CD4-positive, alpha-beta T cell treated with Interleukin-17A for 4 hours (primary cell): ENCODE results near the gene AASDHPPT.
A peak's percentile ranks its signal among the peaks of the same experiment; 100 is the strongest.
"Not testable (repeated sequence)": the region's sequence is repeated elsewhere in the genome, so short reads cannot be mapped to it uniquely, and the experiment has no call there.

Experiments used
- DNase-seq: peaks from one replicate; pipeline ENCODE4 v3.0.0-alpha.2; 2020; ENCODE audit warnings: mixed read lengths

Gene AASDHPPT, protein sequence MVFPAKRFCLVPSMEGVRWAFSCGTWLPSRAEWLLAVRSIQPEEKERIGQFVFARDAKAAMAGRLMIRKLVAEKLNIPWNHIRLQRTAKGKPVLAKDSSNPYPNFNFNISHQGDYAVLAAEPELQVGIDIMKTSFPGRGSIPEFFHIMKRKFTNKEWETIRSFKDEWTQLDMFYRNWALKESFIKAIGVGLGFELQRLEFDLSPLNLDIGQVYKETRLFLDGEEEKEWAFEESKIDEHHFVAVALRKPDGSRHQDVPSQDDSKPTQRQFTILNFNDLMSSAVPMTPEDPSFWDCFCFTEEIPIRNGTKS

DNA sequence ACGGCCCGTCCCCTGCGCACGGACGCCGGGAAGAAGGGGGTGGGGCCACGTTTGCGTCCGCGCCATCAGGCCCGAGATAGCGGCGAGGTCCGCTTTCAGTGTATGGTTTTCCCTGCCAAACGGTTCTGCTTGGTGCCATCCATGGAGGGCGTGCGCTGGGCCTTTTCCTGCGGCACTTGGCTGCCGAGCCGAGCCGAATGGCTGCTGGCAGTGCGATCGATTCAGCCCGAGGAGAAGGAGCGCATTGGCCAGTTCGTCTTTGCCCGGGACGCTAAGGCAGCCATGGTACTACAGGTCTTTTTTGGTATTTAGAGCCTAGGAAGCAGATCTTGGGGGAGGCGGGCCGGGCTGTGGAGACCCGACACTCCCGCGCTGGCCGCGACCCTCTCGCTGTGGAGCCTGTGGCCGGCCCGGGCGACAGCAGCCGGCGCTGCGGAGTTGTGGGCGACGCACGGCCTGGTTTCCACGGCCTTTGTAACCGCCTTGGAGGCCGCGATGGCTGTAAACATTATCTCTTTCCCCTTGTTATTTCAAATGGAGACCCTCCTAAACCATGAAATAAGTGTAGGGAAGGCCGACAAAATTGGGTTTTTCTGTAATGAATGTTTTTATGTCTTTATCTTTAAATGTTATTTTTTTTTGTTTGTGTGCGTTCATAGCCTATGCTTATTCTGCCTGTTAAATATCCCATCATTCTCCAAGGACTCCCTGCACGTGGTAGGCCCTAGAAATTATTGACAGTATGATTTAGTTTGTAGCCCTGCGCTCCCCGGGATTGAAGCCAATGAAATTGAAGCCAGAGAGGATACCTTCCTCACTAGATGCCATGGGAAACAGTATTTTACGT lies at the start of gene AASDHPPT:
TSS of gene AASDHPPT (plus strand) at position 54 of the 847 bp plus-strand sequence. CDS start at position 103, 49 bp downstream.
- no peak for DNase-seq

DNA sequence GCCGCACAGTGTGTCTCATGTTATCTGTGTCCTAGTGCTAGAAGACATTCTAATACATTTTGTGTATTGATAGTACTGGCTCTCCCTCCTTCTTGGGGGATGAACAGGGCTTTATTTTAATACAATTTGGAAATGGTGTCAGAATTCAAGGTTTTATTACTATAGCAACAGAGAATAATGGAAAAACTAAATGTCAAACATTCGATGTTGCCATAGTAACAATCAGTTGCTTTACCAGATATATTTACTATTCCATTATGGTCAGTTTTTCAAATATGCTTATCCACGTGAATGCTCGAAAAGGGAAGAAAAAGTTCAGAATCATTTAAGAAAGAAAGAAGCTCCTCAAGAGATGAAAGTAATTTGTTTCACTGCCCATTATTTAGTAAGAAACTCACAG lies 46.9 kb upstream of the AASDHPPT start:
- no peak for DNase-seq

DNA sequence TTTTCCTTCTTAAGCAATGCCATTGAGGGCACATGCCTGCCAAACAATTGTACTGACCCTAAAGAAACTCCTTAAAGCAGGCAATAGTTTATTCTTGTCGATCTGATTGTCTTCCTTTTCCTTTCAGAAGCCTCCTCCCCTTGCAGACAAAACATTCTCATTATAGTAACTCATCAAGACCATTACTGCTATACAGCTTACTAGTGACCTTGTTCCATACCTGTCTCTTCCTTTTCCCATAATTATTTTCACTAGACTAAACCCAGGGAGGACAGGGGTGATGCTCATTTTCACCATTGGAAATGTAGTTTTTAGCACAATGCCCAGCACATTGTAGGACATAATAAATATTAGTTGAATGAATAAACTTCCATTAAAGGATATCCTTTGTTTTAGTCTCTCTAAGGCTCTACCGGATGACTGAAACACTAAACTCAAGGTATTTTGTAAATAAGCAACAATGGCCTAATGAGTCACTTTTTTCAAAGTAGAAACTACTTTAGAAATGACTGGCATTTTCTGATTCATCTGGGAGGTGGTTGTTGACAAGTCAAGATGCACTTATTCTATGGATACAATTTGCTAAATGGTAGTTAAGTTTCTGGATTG lies 46.2 kb upstream of the AASDHPPT start:
- no peak for DNase-seq

DNA sequence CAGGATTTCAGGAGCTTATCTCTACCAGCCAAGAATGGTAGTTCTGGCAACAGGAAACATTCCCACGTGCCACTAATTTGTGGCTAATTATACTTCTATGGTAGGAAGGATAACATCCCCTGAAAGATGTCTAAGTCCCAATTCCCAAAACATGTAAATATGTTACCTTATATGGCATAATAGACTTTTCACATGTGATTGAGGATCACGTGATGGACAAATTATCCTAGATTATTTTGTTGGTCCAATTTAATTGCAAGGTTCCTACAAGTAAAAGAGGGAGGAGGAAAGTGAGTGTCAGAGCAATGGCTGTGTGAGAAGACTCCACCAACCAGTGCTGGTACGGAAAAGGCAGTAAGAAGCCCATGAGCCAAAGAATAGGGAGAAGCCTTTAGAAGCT lies 45.5 kb upstream of the AASDHPPT start:
- no peak for DNase-seq

DNA sequence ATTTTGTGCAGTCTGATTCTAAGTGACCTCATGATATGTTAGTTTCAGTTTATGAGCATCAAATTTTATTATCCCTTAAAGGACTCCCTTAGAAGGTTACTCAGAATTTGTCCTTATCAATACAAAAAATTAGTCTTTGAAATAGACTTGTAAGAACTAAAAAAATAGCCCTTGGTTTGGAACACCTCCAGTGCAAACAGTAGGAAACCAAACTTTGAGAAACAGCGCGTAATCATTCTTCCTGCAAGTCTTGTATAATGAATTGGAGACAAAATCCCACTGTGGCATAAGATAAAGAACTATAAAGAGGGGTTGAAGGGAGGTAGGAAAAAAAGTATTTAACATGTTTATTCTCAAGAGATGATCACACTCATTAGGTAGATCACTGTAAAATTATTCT lies 44.6 kb upstream of the AASDHPPT start:
- no peak for DNase-seq

DNA sequence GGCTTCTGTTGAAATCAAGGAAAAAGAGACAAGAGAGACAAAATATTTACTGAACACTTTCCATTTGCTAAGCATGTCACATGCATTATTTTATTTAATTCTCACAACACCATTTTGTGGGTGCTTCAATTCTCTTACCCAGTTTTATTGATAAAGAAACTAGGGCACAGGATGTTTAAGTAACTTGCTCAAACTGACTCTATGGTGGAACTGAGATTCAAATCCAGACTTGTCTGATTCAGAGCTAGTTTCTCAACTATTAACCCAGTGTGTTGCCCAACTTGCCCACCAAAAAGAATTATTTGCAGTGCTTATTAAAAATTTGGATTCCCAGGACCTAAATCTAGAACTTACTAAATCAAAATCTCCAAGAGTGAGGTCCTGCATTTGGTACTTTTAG lies 33.9 kb upstream of the AASDHPPT start:
- DNase-seq, result no peak

DNA sequence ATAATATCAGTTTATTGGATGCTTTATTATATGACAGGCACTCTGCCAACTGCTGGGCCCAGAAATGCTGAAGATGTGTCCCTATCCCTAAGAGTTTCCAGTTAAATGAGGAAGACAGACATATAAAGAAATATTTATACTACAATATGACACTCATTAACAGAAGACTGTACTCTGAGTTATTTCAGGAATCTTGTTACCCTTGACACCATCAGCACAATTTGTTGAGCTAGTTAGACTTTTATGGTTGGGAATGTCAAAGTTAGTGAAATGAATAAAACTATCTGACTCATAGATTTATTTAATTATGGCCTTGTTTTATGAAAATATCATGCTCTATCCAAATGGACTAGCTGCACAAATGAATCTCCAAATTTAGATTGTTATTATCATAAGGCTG lies 29.8 kb upstream of the AASDHPPT start:
- DNase-seq, result no peak

DNA sequence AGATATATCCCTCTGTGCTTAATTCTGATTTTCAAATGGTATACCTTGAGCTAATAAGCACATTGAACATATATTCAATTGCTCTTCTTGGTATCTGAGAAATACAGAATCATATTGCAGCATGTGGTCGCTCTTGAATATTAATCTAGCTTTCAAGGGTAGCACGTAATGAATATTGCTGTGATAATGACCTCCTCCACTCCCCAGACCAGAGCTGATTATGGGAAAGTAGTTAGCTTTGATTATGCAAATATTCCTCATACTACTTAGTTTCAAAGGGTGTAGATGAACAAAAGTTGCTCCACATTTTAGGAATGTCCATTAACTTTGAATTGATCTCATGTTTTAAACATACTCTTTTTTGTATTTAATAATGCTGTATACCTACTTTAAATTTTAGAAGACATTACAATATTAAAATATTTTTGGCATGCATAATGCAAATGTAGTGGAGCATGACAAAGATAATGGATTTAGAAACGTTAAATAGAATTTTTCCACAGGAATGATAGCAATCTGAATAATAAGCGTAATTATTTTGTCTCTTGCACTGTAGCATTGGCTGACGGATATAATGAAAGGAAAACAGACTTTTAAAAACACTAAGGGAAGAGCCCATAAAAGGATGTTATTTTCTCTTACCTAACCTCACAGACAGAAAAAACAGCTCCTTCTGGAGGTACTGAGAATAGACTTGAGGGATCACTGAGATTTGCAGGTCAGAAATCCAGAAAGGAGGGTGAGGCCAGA lies 27.6 kb upstream of the AASDHPPT start:
- DNase-seq, result no peak

DNA sequence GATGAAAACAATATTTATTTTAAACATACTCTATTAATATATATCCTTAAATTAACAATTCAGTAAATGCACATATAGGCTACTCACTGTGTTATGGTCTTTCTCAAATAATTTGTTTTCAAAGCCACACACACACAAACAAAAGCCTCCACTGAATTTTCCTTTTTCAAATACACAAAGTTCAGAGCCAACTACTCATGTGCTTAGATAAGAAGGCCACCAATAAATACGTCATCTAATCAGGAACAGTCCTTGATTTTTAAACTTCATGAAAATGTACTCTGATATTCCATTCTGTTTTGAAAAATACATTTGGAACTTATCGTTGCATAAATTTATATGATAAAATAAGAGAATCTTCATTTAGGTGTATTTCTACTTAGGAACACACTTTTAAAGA lies 26.4 kb upstream of the AASDHPPT start:
- no peak for DNase-seq

DNA sequence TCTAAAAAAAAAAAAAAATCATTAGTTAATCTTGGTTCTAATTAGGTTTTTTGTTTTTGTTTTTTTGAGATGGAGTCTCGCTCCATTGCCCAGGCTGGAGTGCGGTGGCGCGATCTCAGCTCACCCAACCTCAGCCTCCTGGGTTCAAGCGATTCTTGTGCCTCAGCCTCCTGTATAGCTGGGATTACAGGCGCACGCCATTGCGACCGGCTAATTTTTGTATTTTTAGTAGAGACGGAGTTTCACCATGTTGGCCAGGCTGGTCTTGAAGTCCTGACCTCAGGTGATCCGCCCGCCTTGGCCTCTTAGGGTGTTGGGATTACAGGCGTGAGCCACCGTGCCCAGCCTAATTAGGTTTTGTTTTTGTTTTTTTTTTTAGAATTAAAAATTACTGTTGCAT lies 19.1 kb upstream of the AASDHPPT start:
- not testable (repeated sequence) for DNase-seq

DNA sequence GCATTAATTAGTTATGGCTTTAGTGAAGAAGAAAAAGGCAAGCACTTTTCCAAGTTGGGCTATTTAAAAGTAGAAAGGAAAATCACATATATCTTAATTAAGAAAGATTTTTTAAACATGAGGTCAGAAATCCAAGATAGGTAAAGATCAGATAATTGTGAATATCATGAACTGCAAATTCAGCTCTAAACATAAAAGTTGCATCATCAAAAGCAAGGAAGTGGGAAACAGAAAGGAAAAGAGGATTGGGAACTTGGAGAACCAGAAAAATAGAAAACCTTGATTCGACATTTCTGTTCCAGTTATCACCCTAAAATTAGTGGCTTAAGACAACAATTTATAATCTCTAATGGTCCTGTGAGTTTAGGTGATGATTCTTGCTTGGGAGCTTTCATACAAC lies 17.8 kb upstream of the AASDHPPT start:
- DNase-seq, result no peak

DNA sequence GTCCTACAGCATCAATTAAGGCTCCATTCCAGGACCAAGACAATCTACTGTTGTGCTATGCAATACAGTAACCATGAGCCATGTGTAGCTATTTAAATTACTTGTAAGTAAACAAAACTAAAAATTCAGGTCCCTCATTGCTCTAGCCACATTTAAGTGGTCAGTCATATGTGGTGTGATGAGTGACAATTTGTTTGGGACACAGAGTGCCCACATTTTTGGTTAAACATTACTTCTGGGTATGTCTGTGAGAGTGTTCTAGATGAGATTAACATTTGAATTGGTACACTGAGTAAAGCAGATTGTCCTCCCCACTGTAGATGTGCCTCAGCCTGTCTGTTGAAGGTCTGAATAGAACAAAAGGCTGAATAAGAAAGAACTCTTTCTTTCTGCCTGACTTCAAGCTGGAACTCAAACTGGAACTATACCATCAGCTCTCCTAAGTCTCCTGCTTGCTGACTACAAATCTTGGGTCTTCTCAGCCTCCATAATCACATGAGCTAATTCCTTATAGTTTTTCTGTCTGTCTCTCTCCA lies 16.1 kb upstream of the AASDHPPT start:
- no peak for DNase-seq

DNA sequence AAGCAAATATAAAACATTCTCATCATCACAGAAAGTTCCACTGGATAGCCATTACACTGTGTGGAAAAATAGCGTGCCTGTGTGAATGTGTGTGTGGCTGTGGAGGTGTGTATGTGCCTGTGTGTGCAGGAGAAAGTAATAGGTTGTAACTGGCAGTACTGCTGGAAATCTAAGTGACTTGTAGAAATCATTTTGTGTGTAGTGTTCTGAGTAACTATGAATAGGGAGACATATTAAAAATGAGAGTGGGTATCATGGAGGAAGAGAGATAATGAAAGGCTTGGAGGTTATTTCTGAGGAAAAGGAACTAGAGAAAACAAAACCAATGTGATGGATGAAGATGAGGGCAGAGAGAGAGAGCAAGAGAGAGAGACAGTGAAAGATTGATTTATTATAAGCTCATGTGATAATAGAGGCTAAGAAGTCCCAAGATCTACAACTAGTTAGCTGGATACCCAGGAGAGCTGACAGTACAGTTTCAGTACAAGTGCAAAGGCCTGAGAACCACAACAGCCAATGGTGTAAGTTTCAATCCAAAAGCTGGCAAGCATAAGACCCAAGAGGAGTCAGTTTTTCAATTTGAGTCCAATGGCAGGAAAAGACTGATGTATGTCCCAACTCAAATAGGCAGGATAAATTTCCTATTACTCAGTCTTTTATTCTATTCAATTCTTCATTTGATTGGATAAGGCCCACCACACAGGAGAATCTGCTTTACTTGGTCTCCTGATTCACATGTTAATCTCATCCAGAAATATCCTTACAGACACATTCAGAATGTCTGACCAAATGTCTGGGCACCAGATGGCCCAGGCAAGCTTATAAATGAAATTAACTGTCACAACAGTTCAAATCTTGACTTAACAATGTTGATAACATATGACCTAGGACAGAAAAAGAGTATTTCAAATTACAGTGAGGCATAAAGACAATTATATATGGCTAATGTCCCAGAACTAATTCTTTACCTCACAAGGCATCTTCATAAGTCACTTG lies 15.2 kb upstream of the AASDHPPT start:
- no peak for DNase-seq

DNA sequence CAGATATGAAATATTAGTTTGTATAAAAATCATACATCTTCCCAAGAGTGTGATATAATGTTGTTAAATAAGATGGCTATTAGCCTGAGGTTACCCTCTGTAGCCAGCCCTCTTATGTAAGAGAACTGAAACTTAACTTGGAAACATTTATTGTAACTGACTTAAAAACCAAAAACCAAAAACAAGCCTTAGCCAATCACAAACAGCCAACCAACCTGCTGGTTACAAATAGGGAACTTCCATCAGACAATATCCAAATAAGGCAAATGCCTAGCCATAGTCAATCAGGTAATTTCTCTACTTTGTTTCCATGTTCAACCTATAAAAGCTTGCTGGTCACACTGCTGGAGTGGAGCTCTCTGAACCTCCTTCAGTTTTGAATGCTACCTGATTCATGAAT lies 14.5 kb upstream of the AASDHPPT start:
- DNase-seq, result no peak

DNA sequence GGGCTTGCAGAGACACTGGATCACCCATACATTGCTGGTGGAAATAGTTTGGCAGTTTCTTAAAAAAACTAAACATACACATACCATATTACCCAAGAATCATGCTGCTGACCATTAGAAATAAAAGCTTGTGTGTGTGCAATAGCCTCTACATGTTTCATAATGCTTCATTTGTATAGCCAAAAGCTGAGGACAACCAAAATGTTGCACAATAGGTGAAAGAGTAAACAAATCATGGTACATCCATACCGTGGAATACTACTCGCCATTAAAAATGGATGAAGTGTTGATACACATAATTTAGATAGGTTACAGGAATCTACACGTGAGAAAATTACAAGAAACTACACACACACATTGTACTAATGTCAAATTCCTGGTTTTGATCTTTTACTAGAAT lies 6.9 kb upstream of the AASDHPPT start:
- no peak for DNase-seq

DNA sequence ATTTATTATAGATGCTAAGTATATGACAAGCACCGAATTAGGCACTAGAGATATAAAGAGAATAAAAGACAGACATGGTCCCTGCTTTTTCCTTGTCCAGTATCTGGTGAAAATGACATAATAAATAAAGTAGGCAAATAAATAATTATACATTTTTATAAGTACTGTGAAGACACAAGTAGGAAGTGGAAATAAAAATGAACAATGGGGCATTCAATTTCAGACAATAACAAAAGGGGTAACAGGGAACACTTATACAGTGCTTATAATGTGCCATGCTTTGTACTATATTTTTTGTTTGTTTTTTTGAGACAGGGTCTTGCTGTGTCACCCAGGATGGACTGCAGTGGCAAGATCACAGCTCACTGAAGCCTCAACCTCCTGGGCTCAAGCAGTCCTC lies 4.7 kb upstream of the AASDHPPT start:
- no peak for DNase-seq

DNA sequence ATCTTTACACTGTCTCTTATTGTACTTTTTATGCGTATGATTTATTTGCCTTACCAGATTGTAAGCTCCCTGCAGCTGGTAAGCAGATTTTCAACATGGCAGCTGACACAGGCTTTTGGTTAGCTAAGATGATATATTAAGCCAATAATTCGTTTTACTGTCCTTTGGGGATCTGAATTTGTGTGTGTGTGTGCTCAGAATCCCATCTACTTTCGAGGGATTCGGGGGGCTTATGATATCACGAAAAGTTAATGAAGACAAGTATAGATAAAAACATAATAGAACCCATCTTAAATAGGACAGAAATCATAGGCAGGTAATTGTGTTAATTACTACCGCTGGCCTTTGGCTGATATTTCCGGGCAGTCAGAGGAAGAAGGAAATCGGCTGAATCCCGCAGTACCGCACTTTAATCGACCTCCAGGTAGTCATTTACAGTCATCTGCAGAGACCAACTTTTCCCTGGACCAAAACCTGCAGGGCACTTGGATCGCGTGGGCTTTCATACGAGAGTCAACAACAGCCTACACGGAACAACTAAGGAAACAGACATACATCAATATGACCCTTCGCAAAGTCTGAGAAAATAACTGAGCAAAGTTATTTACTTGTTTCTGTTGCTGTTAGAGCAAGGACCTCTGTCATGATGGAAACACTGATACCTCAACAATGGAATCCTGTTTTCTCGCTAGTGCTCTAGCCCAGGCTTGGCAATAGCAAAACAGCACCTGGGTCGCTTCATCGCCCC lies 1.1 kb upstream of the AASDHPPT start:
- DNase-seq, result peak; percentile 6

DNA sequence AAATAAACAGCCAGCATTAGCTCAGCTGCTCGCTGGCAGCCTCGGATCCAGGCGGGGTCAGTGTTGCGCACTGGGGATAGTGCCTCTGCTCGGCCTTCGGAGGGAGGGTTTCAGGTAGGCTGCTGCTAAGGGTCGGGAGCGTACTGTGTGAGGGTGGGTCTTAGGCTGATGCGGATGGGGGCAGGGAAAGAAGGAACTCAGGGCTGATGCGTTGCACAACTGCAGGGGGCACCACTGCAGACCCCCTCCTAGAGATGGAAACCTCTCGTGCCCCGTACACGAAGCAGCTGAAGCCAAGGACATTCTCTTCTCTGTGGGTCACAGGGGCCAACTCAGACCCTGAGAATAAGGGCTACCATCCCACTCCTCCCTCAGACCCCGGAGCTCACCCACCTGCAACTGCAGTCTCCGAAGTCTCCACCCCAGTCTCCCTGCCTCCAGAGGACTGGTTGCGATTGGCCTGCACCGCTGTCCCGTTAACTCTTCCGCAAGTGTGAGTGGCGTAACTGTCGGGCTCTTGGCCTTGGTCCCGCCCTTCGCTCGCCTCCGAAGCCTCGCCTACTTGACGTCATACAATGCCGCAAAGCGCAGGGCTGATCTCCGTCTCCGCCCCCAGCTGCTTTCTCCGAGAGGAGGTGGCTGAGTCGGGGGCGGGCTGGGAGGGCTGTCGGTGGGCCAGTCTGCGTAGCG lies 398 bp upstream of the AASDHPPT start, which contains the start of gene KBTBD3:
TSS of gene KBTBD3 (minus strand) at position 429 of the 690 bp plus-strand sequence. CDS start 18,250 bp downstream, outside the sequence.
- DNase-seq, result peak; percentile 98

DNA sequence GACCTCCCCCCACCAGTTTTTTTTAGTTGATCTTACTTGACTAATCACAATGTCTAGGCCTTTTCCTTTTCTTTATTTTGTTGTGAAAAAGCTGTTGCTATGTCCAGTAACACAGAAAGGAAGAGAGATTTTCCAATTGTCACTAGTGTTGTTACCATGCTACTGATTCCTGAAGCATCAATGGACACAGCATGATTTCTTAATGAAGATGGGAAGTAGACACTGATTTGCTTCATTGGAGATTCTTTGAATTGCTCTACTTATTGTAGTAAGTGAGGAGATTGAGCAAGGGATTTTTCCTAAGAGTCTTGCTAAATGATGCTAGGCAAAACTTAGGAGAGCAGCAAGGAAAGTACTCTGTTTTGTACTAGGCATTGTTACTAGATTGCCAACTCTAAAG lies 4.6 kb downstream of the AASDHPPT start:
- no peak for DNase-seq

DNA sequence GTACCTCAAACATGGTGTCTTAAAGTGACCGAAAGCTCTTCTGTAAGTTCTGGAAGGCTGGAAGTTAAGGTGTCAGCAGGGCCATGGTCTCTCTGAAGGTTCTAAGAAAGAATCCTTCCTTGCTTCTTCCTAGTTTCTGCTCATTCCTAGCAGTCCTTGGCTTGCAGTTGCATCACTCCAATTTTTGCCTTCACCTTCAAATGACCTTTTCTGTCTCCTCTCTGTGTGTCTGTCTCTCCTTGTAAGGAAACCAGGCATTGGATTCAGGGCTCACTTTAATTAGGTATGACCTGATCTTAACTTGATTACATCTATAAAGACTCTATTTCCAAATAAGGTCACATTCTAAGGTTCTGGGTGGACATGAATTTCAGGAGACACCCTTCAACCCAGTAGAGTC lies 8.7 kb downstream of the AASDHPPT start:
- no peak for DNase-seq
